K562 (cell line): ENCODE data around the gene SH3BP5L. TPM values are rescaled to one million over a fixed set of nuclear protein-coding genes. Genes with fewer than 3 reads are reported as not detected.

Experiments
- BACH1 ChIP-seq: fragments of 200-800 bp; sonication (Bioruptor generic); IDR thresholded peaks from 2 replicates; pipeline ENCODE4 v1.6.1; 2016; ENCODE audit warnings: missing genetic modification characterization, missing compliant biosample characterization
- HDAC1 ChIP-seq, 2 experiments: fragments of 450-650 bp; IDR thresholded peaks; 2 replicates each; pipeline ENCODE4 v1.6.1; 2016 to 2017; ENCODE audit warnings: inconsistent platforms in 1 of 2, mild to moderate bottlenecking in 1 of 2, moderate library complexity in 1 of 2
- HNRNPK ChIP-seq: fragments of 200-400 bp; formaldehyde crosslinking; IDR thresholded peaks from one replicate; pipeline ENCODE4 v1.6.1; 2018; ENCODE audit warnings: mild to moderate bottlenecking, low read depth, low read length; ENCODE audit not compliant: poor library complexity, severe bottlenecking
- HNRNPLL ChIP-seq: fragments of 200-400 bp; formaldehyde crosslinking; IDR thresholded peaks from 2 replicates; pipeline ENCODE4 v1.6.1; 2017; ENCODE audit warnings: low read length, low read depth, mild to moderate bottlenecking; ENCODE audit not compliant: poor library complexity, severe bottlenecking
- TOE1 ChIP-seq, 2 experiments: fragments of 450-650 bp in 1 of 2; sonication (generic) in 1 of 2; formaldehyde crosslinking in 1 of 2; IDR thresholded peaks; 2 replicates each; pipeline versions ENCODE4 v1.7.1 to v1.8.0; 2016 to 2022; ENCODE audit warnings: borderline replicate concordance in 2 of 2, mild to moderate bottlenecking in 2 of 2, antibody characterized with exemption in 1 of 2, inconsistent platforms in 1 of 2, low read depth in 1 of 2, missing genetic modification reagents in 1 of 2, moderate library complexity in 1 of 2
- ZBTB43 ChIP-seq: sonication (generic); formaldehyde crosslinking; IDR thresholded peaks from 2 replicates; pipeline ENCODE4 v1.8.0; 2023; ENCODE audit warnings: mild to moderate bottlenecking, missing genetic modification reagents
- ZNF57 ChIP-seq: fragments of 450-650 bp; formaldehyde crosslinking; IDR thresholded peaks from 2 replicates; pipeline ENCODE4 v1.4.0; 2020; ENCODE audit warnings: mild to moderate bottlenecking, moderate library complexity
- polyA plus RNA-seq, 8 experiments: library from polyadenylated mRNA; depleted of rRNA in 4 of 8; stranded (reverse) in 5 of 8; unstranded in 3 of 8; fragments of >200 nt; fragmentation: Nextera tagmentation in 2 of 8; fragmentation: Illumina TruSeq in 1 of 8; extraction: Ambion mirVana in 2 of 8; extraction: Trizol in 1 of 8; gene quantifications; 2 replicates each; pipeline versions ENCODE4 v1.2.1 to v1.2.3, GENCODE V29; 2011 to 2014; ENCODE audit warnings: inconsistent platforms in 1 of 8, missing spikeins in 1 of 8
- total RNA-seq, 7 experiments: library from RNA; depleted of rRNA in 6 of 7; stranded (reverse); fragments of >200 nt in 6 of 7; fragmentation: Illumina TruSeq in 2 of 7; extraction: Trizol in 2 of 7; gene quantifications; 2 replicates each; pipeline versions ENCODE4 v1.2.1 to v1.2.3, GENCODE V29; 2011 to 2021; ENCODE audit warnings: low replicate concordance in 1 of 7
- TF ChIP-seq, protein P1 (sequence below), 2 experiments: IDR thresholded peaks; 2 replicates each; pipeline ENCODE4 v1.6.1; 2012; ENCODE audit warnings: improper control_type of control experiment in 2 of 2, low read depth in 2 of 2, low read length in 2 of 2, borderline replicate concordance in 1 of 2
- TF ChIP-seq, protein P2 (sequence below): fragments of 450-650 bp; IDR thresholded peaks from 2 replicates; pipeline ENCODE4 v1.6.1; 2016; ENCODE audit warnings: mild to moderate bottlenecking, moderate library complexity

The SH3BP5L gene
- total and polyA plus RNA-seq, 9 of the 15 experiments (the other 6 are each of a cell fraction or from before 2014, with no cell fraction given): 1.9 to 26.5 (median 15.8) TPM

DNA sequence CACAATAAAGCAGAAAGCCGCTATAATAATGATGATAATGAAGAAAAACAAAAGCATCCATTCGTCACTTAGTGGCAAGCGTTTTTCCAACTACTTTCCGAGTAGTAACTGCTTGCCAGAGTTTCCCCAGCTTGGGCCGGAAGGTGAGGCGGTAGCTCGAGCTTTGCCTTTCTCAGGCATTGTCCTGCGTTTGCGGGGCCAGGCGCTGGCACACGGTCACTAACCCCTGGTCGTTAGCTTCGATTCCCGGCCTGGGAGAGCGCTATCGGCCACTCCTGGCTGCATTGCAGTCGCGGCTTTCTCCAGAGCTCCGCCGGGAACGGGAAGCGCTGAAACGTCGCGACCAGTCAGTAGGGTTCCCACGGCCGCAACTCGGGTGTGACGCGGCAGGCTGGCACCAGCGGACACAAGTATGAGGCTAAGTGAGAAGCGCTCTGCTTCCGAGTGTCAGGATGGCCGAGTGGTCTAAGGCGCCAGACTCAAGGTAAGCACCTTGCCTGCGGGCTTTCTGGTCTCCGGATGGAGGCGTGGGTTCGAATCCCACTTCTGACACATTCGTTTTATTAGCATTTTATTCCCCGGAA lies 47.8 kb upstream of the SH3BP5L start (continued):
- TF ChIP-seq, protein P1, sequence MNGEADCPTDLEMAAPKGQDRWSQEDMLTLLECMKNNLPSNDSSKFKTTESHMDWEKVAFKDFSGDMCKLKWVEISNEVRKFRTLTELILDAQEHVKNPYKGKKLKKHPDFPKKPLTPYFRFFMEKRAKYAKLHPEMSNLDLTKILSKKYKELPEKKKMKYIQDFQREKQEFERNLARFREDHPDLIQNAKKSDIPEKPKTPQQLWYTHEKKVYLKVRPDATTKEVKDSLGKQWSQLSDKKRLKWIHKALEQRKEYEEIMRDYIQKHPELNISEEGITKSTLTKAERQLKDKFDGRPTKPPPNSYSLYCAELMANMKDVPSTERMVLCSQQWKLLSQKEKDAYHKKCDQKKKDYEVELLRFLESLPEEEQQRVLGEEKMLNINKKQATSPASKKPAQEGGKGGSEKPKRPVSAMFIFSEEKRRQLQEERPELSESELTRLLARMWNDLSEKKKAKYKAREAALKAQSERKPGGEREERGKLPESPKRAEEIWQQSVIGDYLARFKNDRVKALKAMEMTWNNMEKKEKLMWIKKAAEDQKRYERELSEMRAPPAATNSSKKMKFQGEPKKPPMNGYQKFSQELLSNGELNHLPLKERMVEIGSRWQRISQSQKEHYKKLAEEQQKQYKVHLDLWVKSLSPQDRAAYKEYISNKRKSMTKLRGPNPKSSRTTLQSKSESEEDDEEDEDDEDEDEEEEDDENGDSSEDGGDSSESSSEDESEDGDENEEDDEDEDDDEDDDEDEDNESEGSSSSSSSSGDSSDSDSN (IDR thresholded peaks at IDR 0.05; ENCODE audit: borderline replicate concordance in 1 of 2, low read depth in 2 of 2, low read length in 2 of 2): peak; percentile 27 to 75; a peak in 2 of 4 replicates
- TF ChIP-seq TOE1 (IDR thresholded peaks at IDR 0.05; ENCODE audit: borderline replicate concordance): no peak
- 0 out of 2 replicates have a peak, but pooled peaks have one; percentile 75 for TF ChIP-seq TOE1 (CRISPR knock-in tag; IDR thresholded peaks at IDR 0.05; ENCODE audit: borderline replicate concordance, low read depth)
- peak in 1 of 2 experiments; percentile 95; a peak in 2 of 4 replicates for TF ChIP-seq HDAC1 (IDR thresholded peaks at IDR 0.05)
- no peak for TF ChIP-seq ZNF57 (CRISPR knock-in tag)
- peak; percentile 23; the same call in 1 of the 2 replicates for TF ChIP-seq BACH1 (tag)
- no peak for TF ChIP-seq HNRNPK
- 0 out of 2 replicates have a peak, but pooled peaks have one; percentile 63 for TF ChIP-seq ZBTB43 (CRISPR knock-in tag)
- TF ChIP-seq HNRNPLL: peak; percentile 35
- TF ChIP-seq, protein P2, sequence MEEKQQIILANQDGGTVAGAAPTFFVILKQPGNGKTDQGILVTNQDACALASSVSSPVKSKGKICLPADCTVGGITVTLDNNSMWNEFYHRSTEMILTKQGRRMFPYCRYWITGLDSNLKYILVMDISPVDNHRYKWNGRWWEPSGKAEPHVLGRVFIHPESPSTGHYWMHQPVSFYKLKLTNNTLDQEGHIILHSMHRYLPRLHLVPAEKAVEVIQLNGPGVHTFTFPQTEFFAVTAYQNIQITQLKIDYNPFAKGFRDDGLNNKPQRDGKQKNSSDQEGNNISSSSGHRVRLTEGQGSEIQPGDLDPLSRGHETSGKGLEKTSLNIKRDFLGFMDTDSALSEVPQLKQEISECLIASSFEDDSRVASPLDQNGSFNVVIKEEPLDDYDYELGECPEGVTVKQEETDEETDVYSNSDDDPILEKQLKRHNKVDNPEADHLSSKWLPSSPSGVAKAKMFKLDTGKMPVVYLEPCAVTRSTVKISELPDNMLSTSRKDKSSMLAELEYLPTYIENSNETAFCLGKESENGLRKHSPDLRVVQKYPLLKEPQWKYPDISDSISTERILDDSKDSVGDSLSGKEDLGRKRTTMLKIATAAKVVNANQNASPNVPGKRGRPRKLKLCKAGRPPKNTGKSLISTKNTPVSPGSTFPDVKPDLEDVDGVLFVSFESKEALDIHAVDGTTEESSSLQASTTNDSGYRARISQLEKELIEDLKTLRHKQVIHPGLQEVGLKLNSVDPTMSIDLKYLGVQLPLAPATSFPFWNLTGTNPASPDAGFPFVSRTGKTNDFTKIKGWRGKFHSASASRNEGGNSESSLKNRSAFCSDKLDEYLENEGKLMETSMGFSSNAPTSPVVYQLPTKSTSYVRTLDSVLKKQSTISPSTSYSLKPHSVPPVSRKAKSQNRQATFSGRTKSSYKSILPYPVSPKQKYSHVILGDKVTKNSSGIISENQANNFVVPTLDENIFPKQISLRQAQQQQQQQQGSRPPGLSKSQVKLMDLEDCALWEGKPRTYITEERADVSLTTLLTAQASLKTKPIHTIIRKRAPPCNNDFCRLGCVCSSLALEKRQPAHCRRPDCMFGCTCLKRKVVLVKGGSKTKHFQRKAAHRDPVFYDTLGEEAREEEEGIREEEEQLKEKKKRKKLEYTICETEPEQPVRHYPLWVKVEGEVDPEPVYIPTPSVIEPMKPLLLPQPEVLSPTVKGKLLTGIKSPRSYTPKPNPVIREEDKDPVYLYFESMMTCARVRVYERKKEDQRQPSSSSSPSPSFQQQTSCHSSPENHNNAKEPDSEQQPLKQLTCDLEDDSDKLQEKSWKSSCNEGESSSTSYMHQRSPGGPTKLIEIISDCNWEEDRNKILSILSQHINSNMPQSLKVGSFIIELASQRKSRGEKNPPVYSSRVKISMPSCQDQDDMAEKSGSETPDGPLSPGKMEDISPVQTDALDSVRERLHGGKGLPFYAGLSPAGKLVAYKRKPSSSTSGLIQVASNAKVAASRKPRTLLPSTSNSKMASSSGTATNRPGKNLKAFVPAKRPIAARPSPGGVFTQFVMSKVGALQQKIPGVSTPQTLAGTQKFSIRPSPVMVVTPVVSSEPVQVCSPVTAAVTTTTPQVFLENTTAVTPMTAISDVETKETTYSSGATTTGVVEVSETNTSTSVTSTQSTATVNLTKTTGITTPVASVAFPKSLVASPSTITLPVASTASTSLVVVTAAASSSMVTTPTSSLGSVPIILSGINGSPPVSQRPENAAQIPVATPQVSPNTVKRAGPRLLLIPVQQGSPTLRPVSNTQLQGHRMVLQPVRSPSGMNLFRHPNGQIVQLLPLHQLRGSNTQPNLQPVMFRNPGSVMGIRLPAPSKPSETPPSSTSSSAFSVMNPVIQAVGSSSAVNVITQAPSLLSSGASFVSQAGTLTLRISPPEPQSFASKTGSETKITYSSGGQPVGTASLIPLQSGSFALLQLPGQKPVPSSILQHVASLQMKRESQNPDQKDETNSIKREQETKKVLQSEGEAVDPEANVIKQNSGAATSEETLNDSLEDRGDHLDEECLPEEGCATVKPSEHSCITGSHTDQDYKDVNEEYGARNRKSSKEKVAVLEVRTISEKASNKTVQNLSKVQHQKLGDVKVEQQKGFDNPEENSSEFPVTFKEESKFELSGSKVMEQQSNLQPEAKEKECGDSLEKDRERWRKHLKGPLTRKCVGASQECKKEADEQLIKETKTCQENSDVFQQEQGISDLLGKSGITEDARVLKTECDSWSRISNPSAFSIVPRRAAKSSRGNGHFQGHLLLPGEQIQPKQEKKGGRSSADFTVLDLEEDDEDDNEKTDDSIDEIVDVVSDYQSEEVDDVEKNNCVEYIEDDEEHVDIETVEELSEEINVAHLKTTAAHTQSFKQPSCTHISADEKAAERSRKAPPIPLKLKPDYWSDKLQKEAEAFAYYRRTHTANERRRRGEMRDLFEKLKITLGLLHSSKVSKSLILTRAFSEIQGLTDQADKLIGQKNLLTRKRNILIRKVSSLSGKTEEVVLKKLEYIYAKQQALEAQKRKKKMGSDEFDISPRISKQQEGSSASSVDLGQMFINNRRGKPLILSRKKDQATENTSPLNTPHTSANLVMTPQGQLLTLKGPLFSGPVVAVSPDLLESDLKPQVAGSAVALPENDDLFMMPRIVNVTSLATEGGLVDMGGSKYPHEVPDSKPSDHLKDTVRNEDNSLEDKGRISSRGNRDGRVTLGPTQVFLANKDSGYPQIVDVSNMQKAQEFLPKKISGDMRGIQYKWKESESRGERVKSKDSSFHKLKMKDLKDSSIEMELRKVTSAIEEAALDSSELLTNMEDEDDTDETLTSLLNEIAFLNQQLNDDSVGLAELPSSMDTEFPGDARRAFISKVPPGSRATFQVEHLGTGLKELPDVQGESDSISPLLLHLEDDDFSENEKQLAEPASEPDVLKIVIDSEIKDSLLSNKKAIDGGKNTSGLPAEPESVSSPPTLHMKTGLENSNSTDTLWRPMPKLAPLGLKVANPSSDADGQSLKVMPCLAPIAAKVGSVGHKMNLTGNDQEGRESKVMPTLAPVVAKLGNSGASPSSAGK: 0 out of 2 replicates have a peak, but pooled peaks have one; percentile 1
